HepG2 (cell line): ENCODE measurements around the gene RSAD2. TPM values are rescaled to one million over a fixed set of nuclear protein-coding genes. Genes with fewer than 3 reads are reported as not detected.

Source experiments
- CCAR2 ChIP-seq: fragments of 200-400 bp; formaldehyde crosslinking; optimal IDR thresholded peaks from 2 replicates; pipeline ENCODE3; 2018; ENCODE audit warnings: low read depth, mild to moderate bottlenecking, low read length, moderate library complexity
- CEBPG ChIP-seq: IDR thresholded peaks from 2 replicates; pipeline ENCODE4 v1.6.1; 2016
- GTF2F1 ChIP-seq: fragments of 150-350 bp; IDR thresholded peaks from 2 replicates; pipeline ENCODE4 v1.6.1; 2014; ENCODE audit warnings: low read length
- MED8 ChIP-seq: sonication (generic); formaldehyde crosslinking; IDR thresholded peaks from 2 replicates; pipeline ENCODE4 v1.8.1; 2023; ENCODE audit warnings: mild to moderate bottlenecking, missing genetic modification reagents; ENCODE audit not compliant: insufficient replicate concordance
- SNAI1 ChIP-seq: sonication (generic); formaldehyde crosslinking; IDR thresholded peaks from 2 replicates; pipeline ENCODE4 v1.5.0; 2020; ENCODE audit warnings: mild to moderate bottlenecking, missing genetic modification reagents, borderline replicate concordance
- TARDBP ChIP-seq: sonication (generic); formaldehyde crosslinking; IDR thresholded peaks from 2 replicates; pipeline ENCODE4 v1.8.0; 2022; ENCODE audit warnings: mild to moderate bottlenecking, missing genetic modification reagents
- ZBTB38 ChIP-seq: sonication (generic); formaldehyde crosslinking; IDR thresholded peaks from 2 replicates; pipeline ENCODE4 v1.5.1; 2020; ENCODE audit warnings: mild to moderate bottlenecking, missing genetic modification reagents
- ZNF234 ChIP-seq: sonication (generic); formaldehyde crosslinking; conservative IDR thresholded peaks from 2 replicates; pipeline ENCODE4 v1.5.1; 2020; ENCODE audit warnings: mild to moderate bottlenecking, missing genetic modification reagents
- polyA plus RNA-seq, 8 experiments: library from polyadenylated mRNA; depleted of rRNA in 3 of 8; stranded (reverse) in 7 of 8; unstranded in 1 of 8; fragments of >200 nt; fragmentation: Illumina TruSeq in 4 of 8; extraction: Trizol in 4 of 8; gene quantifications; 2 replicates each; pipeline versions ENCODE4 v1.2.1 to v1.2.3, GENCODE V29; 2011 to 2016; ENCODE audit warnings: low read depth in 4 of 8, missing spikeins in 1 of 8, mixed read lengths in 1 of 8; ENCODE audit not compliant: insufficient read depth in 1 of 8
- total RNA-seq, 5 experiments: library from RNA; depleted of rRNA; stranded (reverse); fragments of >200 nt; fragmentation: Illumina TruSeq; extraction: Trizol; gene quantifications; 2 replicates each; pipeline ENCODE4 v1.2.3, GENCODE V29; 2016; ENCODE audit warnings: low read depth in 1 of 5
- TF ChIP-seq, protein P1 (sequence below): sonication (generic); formaldehyde crosslinking; IDR thresholded peaks from 2 replicates; pipeline ENCODE4 v1.9.0; 2021; ENCODE audit warnings: mild to moderate bottlenecking, missing genetic modification reagents
- TF ChIP-seq, protein P2 (sequence below): sonication (generic); formaldehyde crosslinking; IDR thresholded peaks from 2 replicates; pipeline ENCODE4 v1.5.1; 2020; ENCODE audit warnings: mild to moderate bottlenecking, missing genetic modification reagents, borderline replicate concordance
- TF ChIP-seq, protein P3 (sequence below): sonication (generic); formaldehyde crosslinking; IDR thresholded peaks from 2 replicates; pipeline ENCODE4 v1.8.1; 2023; ENCODE audit warnings: mild to moderate bottlenecking, moderate library complexity, missing genetic modification reagents
- TF ChIP-seq, protein P4 (sequence below): IDR thresholded peaks from 2 replicates; pipeline ENCODE4 v1.4.0; 2020; ENCODE audit warnings: mild to moderate bottlenecking, missing genetic modification reagents

RSAD2 gene
- total and polyA plus RNA-seq, 2 of the 13 experiments (the other 11 are each of a cell fraction or from before 2014, with no cell fraction given): 0.11 TPM; not detected in 1

DNA sequence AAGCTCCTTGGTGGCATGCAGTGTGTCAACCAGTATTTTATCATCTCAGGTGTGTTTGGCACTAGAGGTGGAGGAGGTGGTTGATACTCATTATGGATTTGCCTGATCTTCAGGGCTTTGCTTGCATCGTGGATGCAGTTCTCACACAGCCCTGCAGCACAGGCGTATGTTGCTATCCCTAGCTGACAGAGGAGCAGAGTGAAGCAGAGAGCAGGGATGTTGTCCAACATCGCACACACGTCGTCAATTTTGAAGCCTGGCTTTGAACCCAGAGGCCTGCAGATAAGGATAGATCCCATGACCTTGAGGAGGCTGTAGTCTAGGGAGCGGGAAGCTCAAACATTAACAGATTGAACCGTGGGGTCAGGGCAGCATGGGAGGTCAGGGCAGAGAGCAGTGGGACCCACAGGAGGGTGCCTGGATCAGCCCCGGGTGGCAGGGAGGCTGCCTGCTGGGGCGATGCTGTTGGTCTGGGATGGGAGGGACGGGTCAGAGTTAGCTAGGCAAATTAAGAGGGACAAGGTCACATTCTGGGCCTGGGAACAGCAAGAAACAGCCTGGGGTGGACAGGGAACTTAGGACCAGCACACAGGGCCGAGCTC, 43.8 kb downstream of the RSAD2 start (continued):
- TF ChIP-seq, protein P1, sequence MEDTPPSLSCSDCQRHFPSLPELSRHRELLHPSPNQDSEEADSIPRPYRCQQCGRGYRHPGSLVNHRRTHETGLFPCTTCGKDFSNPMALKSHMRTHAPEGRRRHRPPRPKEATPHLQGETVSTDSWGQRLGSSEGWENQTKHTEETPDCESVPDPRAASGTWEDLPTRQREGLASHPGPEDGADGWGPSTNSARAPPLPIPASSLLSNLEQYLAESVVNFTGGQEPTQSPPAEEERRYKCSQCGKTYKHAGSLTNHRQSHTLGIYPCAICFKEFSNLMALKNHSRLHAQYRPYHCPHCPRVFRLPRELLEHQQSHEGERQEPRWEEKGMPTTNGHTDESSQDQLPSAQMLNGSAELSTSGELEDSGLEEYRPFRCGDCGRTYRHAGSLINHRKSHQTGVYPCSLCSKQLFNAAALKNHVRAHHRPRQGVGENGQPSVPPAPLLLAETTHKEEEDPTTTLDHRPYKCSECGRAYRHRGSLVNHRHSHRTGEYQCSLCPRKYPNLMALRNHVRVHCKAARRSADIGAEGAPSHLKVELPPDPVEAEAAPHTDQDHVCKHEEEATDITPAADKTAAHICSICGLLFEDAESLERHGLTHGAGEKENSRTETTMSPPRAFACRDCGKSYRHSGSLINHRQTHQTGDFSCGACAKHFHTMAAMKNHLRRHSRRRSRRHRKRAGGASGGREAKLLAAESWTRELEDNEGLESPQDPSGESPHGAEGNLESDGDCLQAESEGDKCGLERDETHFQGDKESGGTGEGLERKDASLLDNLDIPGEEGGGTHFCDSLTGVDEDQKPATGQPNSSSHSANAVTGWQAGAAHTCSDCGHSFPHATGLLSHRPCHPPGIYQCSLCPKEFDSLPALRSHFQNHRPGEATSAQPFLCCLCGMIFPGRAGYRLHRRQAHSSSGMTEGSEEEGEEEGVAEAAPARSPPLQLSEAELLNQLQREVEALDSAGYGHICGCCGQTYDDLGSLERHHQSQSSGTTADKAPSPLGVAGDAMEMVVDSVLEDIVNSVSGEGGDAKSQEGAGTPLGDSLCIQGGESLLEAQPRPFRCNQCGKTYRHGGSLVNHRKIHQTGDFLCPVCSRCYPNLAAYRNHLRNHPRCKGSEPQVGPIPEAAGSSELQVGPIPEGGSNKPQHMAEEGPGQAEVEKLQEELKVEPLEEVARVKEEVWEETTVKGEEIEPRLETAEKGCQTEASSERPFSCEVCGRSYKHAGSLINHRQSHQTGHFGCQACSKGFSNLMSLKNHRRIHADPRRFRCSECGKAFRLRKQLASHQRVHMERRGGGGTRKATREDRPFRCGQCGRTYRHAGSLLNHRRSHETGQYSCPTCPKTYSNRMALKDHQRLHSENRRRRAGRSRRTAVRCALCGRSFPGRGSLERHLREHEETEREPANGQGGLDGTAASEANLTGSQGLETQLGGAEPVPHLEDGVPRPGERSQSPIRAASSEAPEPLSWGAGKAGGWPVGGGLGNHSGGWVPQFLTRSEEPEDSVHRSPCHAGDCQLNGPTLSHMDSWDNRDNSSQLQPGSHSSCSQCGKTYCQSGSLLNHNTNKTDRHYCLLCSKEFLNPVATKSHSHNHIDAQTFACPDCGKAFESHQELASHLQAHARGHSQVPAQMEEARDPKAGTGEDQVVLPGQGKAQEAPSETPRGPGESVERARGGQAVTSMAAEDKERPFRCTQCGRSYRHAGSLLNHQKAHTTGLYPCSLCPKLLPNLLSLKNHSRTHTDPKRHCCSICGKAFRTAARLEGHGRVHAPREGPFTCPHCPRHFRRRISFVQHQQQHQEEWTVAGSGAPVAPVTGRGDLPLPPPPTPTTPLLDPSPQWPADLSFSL (CRISPR knock-in tag): no peak
- peak; percentile 98 for TF ChIP-seq TARDBP
- TF ChIP-seq CEBPG (CRISPR knock-in tag): peak; percentile 51; the same call in 1 of the 2 replicates
- TF ChIP-seq, protein P2, sequence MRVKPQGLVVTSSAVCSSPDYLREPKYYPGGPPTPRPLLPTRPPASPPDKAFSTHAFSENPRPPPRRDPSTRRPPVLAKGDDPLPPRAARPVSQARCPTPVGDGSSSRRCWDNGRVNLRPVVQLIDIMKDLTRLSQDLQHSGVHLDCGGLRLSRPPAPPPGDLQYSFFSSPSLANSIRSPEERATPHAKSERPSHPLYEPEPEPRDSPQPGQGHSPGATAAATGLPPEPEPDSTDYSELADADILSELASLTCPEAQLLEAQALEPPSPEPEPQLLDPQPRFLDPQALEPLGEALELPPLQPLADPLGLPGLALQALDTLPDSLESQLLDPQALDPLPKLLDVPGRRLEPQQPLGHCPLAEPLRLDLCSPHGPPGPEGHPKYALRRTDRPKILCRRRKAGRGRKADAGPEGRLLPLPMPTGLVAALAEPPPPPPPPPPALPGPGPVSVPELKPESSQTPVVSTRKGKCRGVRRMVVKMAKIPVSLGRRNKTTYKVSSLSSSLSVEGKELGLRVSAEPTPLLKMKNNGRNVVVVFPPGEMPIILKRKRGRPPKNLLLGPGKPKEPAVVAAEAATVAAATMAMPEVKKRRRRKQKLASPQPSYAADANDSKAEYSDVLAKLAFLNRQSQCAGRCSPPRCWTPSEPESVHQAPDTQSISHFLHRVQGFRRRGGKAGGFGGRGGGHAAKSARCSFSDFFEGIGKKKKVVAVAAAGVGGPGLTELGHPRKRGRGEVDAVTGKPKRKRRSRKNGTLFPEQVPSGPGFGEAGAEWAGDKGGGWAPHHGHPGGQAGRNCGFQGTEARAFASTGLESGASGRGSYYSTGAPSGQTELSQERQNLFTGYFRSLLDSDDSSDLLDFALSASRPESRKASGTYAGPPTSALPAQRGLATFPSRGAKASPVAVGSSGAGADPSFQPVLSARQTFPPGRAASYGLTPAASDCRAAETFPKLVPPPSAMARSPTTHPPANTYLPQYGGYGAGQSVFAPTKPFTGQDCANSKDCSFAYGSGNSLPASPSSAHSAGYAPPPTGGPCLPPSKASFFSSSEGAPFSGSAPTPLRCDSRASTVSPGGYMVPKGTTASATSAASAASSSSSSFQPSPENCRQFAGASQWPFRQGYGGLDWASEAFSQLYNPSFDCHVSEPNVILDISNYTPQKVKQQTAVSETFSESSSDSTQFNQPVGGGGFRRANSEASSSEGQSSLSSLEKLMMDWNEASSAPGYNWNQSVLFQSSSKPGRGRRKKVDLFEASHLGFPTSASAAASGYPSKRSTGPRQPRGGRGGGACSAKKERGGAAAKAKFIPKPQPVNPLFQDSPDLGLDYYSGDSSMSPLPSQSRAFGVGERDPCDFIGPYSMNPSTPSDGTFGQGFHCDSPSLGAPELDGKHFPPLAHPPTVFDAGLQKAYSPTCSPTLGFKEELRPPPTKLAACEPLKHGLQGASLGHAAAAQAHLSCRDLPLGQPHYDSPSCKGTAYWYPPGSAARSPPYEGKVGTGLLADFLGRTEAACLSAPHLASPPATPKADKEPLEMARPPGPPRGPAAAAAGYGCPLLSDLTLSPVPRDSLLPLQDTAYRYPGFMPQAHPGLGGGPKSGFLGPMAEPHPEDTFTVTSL (CRISPR knock-in tag): no peak; the same call in 1 of the 2 replicates
- TF ChIP-seq GTF2F1: no peak
- TF ChIP-seq MED8 (CRISPR knock-in tag): no peak
- TF ChIP-seq SNAI1: no peak
- TF ChIP-seq, protein P3, sequence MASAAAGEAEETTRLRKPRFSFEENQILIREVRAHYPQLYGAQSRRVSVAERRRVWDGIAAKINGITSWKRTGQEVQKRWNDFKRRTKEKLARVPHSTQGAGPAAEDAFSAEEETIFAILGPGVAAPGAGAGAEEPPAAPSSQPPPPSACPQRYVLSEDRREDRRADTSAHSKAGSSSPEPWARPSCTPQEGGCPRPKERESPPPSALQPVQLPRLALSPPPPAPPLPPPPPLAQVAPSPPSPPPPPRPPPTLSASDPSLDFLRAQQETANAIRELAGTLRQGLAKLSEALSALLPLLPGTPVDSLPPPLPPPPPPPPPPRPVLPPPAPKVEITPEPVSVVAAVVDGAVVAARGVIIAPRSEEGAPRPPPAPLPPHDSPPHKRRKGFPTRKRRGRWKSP (CRISPR knock-in tag): no peak
- no peak for TF ChIP-seq ZNF234 (CRISPR knock-in tag)
- TF ChIP-seq, protein P4, sequence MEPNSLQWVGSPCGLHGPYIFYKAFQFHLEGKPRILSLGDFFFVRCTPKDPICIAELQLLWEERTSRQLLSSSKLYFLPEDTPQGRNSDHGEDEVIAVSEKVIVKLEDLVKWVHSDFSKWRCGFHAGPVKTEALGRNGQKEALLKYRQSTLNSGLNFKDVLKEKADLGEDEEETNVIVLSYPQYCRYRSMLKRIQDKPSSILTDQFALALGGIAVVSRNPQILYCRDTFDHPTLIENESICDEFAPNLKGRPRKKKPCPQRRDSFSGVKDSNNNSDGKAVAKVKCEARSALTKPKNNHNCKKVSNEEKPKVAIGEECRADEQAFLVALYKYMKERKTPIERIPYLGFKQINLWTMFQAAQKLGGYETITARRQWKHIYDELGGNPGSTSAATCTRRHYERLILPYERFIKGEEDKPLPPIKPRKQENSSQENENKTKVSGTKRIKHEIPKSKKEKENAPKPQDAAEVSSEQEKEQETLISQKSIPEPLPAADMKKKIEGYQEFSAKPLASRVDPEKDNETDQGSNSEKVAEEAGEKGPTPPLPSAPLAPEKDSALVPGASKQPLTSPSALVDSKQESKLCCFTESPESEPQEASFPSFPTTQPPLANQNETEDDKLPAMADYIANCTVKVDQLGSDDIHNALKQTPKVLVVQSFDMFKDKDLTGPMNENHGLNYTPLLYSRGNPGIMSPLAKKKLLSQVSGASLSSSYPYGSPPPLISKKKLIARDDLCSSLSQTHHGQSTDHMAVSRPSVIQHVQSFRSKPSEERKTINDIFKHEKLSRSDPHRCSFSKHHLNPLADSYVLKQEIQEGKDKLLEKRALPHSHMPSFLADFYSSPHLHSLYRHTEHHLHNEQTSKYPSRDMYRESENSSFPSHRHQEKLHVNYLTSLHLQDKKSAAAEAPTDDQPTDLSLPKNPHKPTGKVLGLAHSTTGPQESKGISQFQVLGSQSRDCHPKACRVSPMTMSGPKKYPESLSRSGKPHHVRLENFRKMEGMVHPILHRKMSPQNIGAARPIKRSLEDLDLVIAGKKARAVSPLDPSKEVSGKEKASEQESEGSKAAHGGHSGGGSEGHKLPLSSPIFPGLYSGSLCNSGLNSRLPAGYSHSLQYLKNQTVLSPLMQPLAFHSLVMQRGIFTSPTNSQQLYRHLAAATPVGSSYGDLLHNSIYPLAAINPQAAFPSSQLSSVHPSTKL (CRISPR knock-in tag): peak; percentile 97
- no peak for TF ChIP-seq CCAR2
- TF ChIP-seq ZBTB38 (CRISPR knock-in tag): peak; percentile 70
